Activated naive CD4-positive, alpha-beta T cell treated with anti-CD3 and anti-CD28 coated beads, Interleukin-2, amount 50 U/mL, for 24 hours (primary cell): Measurements from ENCODE around the gene HDAC4.

ENCODE experiments used
- H3K27ac Mint-ChIP-seq: one replicate; pipeline ENCODE4 v1.8.0; 2021; ENCODE audit warnings: mild to moderate bottlenecking, mixed read lengths
- H3K27me3 Mint-ChIP-seq: one replicate; pipeline ENCODE4 v1.8.0; 2021; ENCODE audit warnings: mixed read lengths
- H3K36me3 Mint-ChIP-seq: one replicate; pipeline ENCODE4 v1.8.0; 2021; ENCODE audit warnings: mixed read lengths
- H3K4me1 Mint-ChIP-seq: one replicate; pipeline ENCODE4 v1.8.0; 2021; ENCODE audit warnings: mixed read lengths
- H3K4me3 Mint-ChIP-seq: one replicate; pipeline ENCODE4 v1.8.0; 2021; ENCODE audit warnings: mild to moderate bottlenecking, mixed read lengths
- H3K9me3 Mint-ChIP-seq: one replicate; pipeline ENCODE4 v1.8.0; 2021; ENCODE audit warnings: mixed read lengths

The HDAC4 gene

DNA sequence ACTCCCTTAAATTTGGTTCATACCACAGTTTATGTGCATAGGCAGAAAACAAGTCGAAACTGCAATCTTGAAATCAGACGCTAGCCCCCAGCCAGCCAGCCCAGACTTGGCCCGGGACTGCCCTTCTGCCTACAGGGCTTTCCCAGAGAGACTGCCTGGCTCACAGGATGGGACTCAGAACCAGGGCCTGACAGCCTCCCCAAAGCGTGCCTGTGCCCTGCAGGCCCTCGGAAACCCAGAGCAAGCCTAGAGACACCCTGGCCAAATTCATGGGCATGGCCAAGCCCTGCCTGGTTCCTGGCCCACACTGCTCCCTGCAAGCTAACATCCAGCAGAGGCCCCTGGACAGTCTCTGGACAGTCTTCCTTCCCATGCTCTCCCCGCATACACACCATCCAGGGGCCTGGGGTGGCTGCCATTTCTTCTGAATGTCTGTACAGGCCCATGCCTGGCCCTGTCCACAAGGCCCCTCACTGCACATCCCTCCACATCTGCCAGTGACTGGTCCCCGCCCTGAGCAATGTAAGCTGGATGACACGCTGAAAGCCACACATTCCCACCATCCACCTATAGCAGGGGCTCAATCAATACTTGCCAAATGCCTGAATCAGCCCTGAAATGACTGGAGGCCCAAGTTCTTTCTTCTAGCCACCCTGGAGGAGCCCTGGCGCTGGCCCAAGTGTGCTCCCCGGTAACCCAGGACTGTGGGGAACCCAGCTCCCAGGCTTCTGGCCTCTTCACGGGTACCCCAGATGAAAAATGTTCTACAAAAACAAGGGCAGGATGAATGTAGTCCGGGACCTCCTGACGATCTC lies 73.1 kb downstream of the HDAC4 start:
- Mint-ChIP-seq H3K4me1 (peaks cover 82% of the 10 kb centered on the region), H3K27ac (peak overlapping the region; percentile 38), H3K36me3 (peaks cover 7% of the 10 kb centered on the region), H3K9me3 (peaks cover 5% of the 10 kb centered on the region), H3K27me3 (no peaks in the 10 kb centered on the region), H3K4me3 (peak overlapping the region; percentile 35)

DNA sequence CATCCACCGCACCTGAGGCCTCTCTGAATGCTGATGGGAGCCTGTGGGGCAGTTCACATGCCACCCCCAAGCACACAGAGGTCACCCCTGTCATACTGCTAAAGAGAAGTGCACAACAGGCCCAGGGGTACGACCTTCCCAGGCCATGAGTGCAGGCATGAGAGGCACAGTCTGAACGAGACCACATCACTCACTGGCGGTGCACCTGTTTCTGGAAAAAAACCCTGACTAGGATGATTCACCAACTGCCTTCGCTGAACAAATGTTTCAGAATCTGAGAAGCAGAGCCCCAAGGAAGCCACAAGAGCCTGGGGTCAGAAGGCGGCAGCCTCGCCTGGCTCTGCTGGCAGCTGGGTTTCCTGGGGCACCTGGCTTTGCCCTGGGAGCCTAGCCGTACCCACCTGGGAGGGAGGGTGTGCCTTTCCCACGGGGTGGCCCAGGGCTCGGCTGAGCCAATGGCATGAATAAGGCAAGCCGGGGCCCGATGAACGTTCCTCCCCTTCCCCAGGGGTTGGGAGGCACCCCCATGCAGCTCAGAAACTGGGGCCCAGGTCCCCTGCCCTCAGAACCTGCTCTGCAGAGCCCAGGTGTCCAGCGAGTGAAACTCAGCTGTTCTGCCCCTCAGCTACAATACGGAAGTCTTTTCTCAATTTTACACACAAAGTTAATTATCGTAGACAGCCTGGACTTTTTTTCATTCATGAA lies 73.8 kb downstream of the HDAC4 start:
- Mint-ChIP-seq H3K27me3 (no peaks in the 10 kb centered on the region), H3K9me3 (peaks cover 5% of the 10 kb centered on the region), H3K4me3 (peak overlapping the region; percentile 44), H3K4me1 (peaks cover 87% of the 10 kb centered on the region), H3K27ac (peak overlapping the region; percentile 30), H3K36me3 (peaks cover 7% of the 10 kb centered on the region)

DNA sequence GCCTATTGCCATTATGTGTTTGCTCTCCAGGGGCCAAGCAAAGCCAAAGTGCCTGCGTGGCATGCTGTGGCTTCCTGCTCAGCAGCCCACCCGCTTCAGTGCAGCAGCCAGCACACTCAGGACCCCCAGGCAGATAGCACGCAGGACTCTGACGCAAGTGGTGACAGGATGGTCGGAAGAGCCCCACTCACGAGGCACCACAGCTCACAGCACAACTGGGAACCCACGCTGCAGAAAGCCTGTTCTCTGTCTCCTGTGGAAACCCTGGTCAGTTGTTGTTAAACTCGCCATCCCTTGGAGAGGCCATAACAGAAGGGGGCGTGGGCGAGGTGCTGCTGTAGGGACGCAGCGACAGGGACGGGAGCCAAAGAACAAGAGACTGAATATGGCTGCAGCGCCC lies 76.4 kb downstream of the HDAC4 start:
- peak overlapping the region; percentile 31 for H3K27ac Mint-ChIP-seq
- no peak overlapping the region for H3K4me3 Mint-ChIP-seq
- peaks cover 5% of the 10 kb centered on the region for H3K9me3 Mint-ChIP-seq
- H3K36me3 Mint-ChIP-seq = peaks cover 7% of the 10 kb centered on the region
- H3K4me1 Mint-ChIP-seq = peaks cover 90% of the 10 kb centered on the region
- H3K27me3 Mint-ChIP-seq = no peaks in the 10 kb centered on the region

DNA sequence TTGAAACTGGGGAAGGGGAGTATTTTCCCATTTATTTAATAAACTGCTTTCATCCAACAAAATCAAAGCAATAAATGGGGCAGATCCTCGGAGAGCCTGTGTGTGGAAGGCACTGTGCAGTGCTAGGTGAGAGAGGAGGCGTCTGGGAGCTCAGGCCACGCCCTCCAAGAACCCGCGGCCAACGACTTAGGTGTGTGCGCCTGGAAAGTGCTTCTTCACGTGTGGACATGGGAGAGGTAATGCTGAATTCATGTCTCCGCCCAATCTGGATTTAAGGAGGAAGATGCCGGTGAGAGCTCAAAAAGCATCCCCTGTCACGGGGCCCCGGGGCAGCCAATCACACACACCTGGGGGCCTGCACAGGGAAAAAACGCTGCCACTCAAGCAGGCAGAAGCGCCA lies 77.4 kb downstream of the HDAC4 start:
- Mint-ChIP-seq H3K27me3 (no peaks in the 10 kb centered on the region), H3K27ac (peak overlapping the region; percentile 0), H3K4me1 (peaks cover 90% of the 10 kb centered on the region), H3K36me3 (peaks cover 7% of the 10 kb centered on the region), H3K9me3 (peaks cover 5% of the 10 kb centered on the region), H3K4me3 (no peak overlapping the region)

DNA sequence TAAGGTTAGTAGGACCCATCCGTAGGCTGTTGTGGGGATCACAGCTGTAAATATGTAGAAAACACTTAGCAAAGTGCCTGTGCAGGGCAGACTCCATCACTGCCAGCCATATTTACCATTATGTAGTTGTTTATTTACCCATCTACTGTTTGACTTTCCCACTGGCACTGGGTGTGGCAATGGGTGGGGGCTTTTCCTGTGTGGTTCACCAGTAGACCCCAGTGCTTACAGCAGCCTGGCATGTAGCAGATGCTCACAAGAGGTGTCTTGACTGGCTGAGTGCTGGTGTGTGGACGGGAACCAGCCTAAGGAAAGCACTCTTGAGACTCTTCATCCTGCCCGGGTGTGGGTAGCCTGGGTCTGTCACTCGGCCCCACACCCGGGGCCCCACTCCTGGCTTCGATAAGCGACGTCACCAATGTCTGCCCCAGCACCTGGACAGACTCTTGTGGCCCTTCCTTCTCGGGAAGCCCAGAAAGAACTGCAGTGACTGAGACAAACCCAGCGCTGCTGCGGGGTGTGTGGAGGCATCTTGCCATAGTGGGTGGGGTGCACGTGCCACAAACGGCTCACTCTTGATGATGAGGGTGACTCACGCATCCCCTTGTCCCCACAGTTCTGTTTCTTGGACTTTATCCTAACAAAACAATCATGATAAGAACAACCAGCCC lies 78.3 kb downstream of the HDAC4 start:
- Mint-ChIP-seq H3K9me3 (peaks cover 5% of the 10 kb centered on the region), H3K27ac (peak overlapping the region; percentile 72), H3K4me1 (peaks cover 90% of the 10 kb centered on the region), H3K4me3 (no peak overlapping the region), H3K27me3 (no peaks in the 10 kb centered on the region), H3K36me3 (peaks cover 7% of the 10 kb centered on the region)

DNA sequence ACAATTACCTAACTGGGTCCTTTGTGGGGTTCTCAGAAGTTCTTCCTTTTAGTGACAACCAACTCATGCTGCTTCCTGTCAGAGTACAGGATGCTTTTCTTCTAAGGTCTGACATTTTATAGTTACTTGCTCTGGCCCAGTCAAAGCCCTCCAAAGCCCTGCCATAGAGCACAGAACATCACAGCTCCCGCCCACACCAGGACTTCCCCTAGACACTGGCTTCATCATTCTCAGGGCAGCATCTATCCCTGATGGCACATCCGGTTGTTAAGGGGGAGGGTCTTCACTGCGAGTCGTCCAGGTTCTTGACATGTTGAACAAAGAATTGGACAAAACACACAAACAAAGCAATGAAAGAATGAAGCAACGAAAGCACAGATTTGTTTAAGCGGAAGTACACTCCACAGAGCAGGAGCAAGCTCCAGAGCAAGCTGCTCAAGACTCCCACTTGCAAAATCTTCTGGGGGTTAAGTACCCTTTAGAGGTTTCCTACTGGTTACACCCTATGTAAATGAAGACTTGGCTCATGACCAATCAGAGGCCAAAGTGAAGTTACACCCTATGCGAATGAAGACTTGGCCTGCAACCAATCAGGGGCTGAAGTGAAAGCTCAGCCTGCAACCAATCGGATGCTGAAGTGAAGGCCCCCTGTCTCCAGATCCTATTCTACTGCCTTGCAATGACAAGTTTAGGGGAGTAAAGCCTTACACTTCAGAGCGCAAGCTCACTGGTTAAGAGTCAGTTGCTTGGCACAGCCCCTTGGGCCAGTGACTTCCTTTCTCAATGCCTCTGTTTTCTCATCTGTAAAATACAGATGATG lies 79.0 kb downstream of the HDAC4 start:
- Mint-ChIP-seq H3K4me3 (peak overlapping the region; percentile 34), H3K27me3 (no peaks in the 10 kb centered on the region), H3K27ac (peak overlapping the region; percentile 72), H3K4me1 (peaks cover 90% of the 10 kb centered on the region), H3K9me3 (peaks cover 5% of the 10 kb centered on the region), H3K36me3 (peaks cover 7% of the 10 kb centered on the region)

DNA sequence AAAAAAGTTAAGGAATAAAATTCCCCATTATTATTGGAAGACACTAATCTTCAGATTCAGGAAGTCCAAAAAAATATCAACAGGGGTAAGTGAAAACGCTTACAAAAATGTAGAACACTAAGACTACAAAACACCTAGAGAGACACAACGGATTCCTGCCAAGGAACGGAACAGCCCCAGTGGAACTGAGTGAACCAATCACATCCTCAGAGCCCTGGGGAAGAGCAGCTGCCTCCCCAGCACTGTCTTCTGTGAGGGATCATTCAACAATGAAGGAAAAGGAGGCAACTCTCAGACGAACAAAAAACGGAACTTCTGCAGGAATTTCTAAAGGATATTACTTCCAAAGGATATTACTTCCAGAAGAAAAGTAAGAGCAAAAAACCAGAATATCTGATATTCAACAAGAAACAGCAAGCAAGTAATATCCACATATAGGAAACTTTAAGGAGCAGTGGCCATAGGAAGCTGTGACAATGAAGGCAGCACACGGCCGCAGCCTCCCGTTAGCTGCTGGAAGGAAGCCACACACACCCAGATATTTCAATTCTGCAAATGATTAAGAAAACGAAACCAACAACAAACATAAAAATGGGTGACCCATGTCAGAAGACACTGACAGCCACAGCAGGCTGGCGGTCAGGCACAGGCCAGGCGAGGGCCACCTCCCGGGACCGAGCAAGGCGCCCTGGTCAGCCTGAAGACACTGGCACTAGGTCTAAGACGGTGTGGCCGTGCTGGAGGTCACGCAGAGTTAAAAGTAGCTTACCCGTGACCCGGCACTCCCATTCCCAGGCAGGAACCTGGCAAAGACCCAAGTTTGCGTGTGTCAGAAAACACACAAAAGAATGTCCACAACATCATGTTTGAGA lies 81.8 kb downstream of the HDAC4 start:
- H3K27me3 Mint-ChIP-seq = no peaks in the 10 kb centered on the region
- peak overlapping the region; percentile 93 for H3K4me3 Mint-ChIP-seq
- H3K9me3 Mint-ChIP-seq = no peaks in the 10 kb centered on the region
- peaks cover 6% of the 10 kb centered on the region for H3K36me3 Mint-ChIP-seq
- peaks cover 89% of the 10 kb centered on the region for H3K4me1 Mint-ChIP-seq
- peak overlapping the region; percentile 98 for H3K27ac Mint-ChIP-seq

DNA sequence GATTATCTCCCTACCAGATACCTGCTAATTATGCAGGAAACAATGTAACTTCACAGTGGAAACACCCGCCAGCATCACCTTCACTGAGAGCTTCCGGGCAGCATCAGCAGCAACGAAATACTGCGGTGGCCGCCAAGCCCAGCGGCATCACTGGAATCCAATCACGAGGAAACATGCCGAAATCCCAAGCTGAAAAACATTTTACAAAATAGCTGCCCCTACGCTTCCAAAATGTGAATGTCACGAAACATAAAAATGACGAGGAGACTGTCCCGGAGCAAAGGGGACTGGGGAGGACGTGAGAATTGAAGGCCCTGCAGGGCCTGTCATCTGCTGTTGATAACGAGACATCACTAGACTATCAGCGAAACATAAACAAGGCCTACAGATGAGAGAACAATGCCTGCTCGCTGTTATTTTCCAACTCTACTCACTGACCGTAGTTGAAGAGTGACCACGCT lies 82.6 kb downstream of the HDAC4 start:
- peak overlapping the region; percentile 82 for H3K27ac Mint-ChIP-seq
- H3K4me3 Mint-ChIP-seq = peak overlapping the region; percentile 93
- H3K9me3 Mint-ChIP-seq = no peaks in the 10 kb centered on the region
- no peaks in the 10 kb centered on the region for H3K27me3 Mint-ChIP-seq
- H3K36me3 Mint-ChIP-seq = peaks cover 6% of the 10 kb centered on the region
- peaks cover 88% of the 10 kb centered on the region for H3K4me1 Mint-ChIP-seq

DNA sequence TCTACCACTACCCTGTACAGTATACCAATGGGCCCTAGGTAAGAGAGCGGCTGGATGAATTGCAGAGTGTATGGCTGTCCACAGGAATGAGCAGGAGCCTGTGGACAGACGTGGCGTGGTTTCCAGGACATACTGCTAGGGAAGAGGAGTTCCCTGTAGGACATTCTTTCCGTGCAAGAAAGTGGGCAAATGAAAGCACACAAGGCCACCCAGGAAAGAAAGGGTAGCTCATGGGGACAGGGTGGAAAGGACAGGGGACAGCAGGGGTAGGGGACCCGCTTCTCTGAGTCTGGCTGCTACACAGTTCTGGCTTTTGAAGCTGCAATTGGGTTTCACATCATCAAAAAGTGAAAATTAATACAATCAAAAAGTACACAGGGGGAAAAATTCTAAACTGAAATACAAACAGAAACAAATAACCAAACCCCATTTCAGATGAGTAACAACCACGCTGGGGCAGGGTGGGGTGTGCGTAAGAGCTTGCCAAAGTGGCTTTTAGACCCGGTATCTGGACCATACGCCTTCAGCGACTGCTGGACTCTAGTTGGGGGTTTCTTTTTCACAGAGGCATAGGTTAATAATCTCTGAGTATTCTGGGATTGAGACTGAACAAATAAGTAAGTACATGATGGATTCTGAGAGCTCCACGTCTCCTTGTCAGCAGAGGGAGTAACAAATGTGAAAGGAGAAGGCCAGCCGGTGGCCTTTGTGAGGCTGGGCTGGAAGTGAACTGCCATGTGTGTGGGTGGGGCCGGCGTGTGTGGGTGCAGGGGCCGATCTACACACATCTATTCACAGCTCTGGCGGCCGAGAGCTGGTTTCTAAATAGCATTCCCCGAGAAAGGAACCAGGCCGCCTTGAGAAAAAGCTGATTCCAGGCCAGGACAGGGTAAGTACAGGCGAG lies 84.0 kb downstream of the HDAC4 start:
- peak overlapping the region; percentile 8 for H3K27ac Mint-ChIP-seq
- H3K36me3 Mint-ChIP-seq = peaks cover 6% of the 10 kb centered on the region
- peak overlapping the region; percentile 44 for H3K4me3 Mint-ChIP-seq
- peaks cover 75% of the 10 kb centered on the region for H3K4me1 Mint-ChIP-seq
- H3K9me3 Mint-ChIP-seq = no peaks in the 10 kb centered on the region
- no peaks in the 10 kb centered on the region for H3K27me3 Mint-ChIP-seq

DNA sequence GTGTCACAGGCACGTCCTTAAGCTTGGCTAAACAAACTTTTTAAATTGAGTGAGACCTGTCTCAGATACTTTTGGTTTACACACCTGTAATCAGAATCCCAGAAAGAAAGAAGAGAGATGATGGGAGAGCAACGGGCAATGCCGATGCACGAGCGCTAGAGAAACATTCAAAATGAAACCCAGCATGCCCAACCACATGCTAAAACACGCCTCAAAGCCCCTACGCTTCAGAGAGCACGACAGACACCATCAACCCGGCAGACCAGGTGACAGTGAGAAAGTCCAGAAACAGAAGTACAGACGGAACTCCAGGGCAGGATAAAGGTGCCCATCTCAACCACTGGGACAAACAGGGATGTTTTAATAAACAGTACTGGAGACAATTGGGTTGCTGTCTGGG lies 85.5 kb downstream of the HDAC4 start:
- Mint-ChIP-seq H3K4me3 (no peak overlapping the region), H3K9me3 (no peaks in the 10 kb centered on the region), H3K27ac (no peak overlapping the region), H3K27me3 (no peaks in the 10 kb centered on the region), H3K4me1 (peaks cover 62% of the 10 kb centered on the region), H3K36me3 (peaks cover 6% of the 10 kb centered on the region)

DNA sequence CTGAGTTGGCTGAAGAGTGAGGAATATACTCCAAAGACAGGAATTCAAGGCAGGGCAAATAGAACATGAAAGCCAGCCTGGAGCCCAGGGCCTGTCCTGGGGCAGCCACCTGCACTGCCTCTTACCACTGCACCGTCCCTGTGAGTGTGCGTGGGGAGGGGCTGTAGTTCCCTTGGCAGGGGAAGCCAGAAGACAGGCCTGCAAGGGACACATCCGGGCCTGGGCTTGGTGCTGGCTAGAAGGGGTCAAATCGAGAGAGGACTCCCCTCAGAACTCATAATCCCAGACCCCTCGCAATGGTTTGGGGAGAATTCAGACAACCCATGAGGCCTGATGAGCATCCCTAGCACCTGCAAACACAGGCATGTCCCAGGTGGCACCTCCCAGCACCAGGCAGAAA lies 87.0 kb downstream of the HDAC4 start:
- H3K36me3 Mint-ChIP-seq = peaks cover 6% of the 10 kb centered on the region
- no peaks in the 10 kb centered on the region for H3K9me3 Mint-ChIP-seq
- H3K27me3 Mint-ChIP-seq = no peaks in the 10 kb centered on the region
- H3K27ac Mint-ChIP-seq = no peak overlapping the region
- no peak overlapping the region for H3K4me3 Mint-ChIP-seq
- peaks cover 48% of the 10 kb centered on the region for H3K4me1 Mint-ChIP-seq

DNA sequence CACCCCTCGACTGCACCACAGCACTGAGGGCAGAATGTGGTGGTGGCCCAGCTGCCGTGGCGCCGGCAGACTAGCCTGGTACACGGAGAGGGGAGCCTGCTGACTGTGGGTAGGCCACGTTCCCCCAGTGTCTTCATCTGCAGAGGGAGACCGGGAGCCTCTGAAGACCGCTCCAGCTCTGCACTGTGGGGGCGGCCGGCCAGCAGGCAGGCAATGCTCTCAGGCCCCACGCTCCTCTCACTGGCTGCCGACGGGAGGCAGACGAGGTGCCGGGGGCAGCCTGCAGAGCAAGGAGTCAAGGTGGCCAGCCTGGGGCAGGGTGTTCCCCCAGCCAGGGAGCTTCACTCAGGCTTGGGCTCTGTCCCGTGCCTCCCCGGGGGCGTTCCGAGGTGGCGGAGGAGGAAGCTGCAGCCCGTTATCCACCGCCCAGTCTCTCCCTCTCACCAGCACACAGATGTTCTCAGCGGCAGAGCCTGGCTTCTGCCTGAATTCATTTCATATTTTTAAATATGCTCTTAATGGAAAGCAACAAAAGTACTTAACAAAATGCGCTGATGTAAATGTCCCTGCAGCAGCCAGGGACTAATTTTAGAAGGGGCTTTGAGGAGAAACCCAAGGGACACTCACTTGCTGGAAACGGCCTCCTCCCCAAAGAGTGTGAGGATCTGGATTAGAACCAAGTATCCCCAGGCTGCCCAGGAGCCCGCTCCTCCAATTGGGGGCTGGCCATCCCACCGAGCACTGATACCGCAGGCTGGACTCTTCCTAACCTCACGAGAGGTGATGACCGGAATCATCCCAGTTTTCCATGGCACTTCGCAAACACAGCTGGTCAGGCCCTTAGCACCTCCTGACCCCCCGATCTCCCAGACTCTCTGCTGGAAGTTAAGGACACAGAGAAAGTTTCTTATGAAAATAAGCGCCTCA lies 87.8 kb downstream of the HDAC4 start:
- no peaks in the 10 kb centered on the region for H3K27me3 Mint-ChIP-seq
- H3K4me1 Mint-ChIP-seq = peaks cover 40% of the 10 kb centered on the region
- no peak overlapping the region for H3K4me3 Mint-ChIP-seq
- H3K9me3 Mint-ChIP-seq = no peaks in the 10 kb centered on the region
- H3K36me3 Mint-ChIP-seq = peaks cover 6% of the 10 kb centered on the region
- H3K27ac Mint-ChIP-seq = no peak overlapping the region

DNA sequence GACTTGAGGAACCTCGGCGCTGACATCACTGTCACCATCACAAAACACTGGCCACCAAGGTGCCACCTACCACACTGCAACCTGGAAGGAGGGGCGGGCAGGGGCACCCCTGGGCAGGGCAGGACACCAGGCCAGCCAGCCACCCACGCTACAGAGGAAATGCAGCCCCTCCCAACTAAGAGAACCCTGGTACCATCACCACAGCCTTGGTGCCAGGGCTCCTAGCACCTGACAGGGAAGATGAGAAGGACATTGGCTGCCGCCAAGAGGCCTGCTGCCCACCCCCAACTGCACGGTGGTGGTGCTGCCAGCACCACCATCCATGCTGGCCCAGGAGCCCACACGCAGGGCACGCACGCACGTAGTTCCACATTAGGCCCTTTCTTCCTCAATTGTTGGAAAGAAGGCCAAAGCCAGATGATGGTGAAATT lies 88.7 kb downstream of the HDAC4 start:
- no peaks in the 10 kb centered on the region for H3K9me3 Mint-ChIP-seq
- H3K27ac Mint-ChIP-seq = no peak overlapping the region
- H3K27me3 Mint-ChIP-seq = no peaks in the 10 kb centered on the region
- H3K4me3 Mint-ChIP-seq = no peak overlapping the region
- peaks cover 31% of the 10 kb centered on the region for H3K4me1 Mint-ChIP-seq
- H3K36me3 Mint-ChIP-seq = peaks cover 6% of the 10 kb centered on the region
